SK-N-MC (cell line): ENCODE measurements around the gene PDX1.

Source experiments
- EZH2 ChIP-seq: fragments of 200-600 bp; sonication (generic); IDR thresholded peaks from one replicate; pipeline ENCODE4 v1.6.1; 2017; ENCODE audit warnings: antibody characterized with exemption
- FOXP2 ChIP-seq: optimal IDR thresholded peaks from 2 replicates; pipeline ENCODE3; 2011; ENCODE audit warnings: mild to moderate bottlenecking, moderate library complexity; ENCODE audit not compliant: insufficient read depth; ENCODE audit errors: extremely low read length, control extremely low read depth
- POLR2AphosphoS5 ChIP-seq: IDR thresholded peaks from 2 replicates; pipeline ENCODE4 v1.6.1; 2012; ENCODE audit warnings: mild to moderate bottlenecking, low read depth, low read length, borderline replicate concordance

GRCh38 chr13:27923794-27924528 is 4.2 kb downstream of the PDX1 start:
- no peak for TF ChIP-seq EZH2
- TF ChIP-seq POLR2AphosphoS5: no peak
- TF ChIP-seq FOXP2: no peak
